ENCODE data around the gene CCDC27. TPM values are rescaled to one million over a fixed set of nuclear protein-coding genes. Genes with fewer than 3 reads are reported as not detected.
A peak's percentile ranks its signal among the peaks of the same experiment; 100 is the strongest.

The CCDC27 gene
- total and polyA plus RNA-seq, 2 of the 8 experiments (the other 6 are each of a cell fraction or from before 2014, with no cell fraction given) = 0.15 TPM; not detected in 1

DNA sequence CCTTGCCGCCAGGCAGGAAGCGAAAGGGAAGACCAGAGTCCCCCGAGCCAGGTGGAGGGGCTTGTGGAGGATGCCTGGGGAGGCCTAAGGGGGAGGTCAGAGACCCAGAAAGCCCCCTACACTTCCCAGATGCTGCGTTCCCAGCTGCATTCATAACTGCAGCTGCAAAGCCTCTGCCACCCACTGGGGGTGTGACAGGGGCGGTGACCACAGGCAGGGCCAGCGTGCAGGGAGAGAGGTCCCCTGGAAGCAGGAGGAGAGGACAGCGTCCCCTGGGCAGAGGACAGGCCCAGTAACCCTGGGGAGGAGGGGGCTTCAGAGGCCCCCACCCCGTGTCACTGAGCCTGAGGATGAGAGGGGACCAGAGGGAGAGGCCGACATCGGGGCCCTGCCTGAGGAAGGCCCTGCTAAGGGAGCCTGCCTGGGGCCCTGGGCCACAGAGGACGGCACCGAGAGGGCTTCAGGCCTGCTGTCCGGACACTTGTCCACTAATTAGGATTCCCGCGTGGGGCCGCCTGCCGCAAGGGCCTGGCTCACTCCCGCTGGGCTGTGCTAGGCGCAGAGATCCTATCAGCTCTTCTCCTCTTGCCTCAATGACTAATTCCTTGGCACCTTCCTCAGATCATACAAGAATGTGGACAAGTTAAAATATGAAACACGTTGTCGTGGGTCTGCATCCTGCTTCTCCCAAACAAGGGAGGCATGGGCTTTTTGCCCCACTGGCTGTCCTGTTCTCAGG, 49.1 kb upstream of the CCDC27 start:
- DNase-seq (ENCODE audit: low read depth in 1 of 2, low spot score in 2 of 2) = no peak
- H3K9ac ChIP-seq (replicated peaks in 1 of 4; ENCODE audit: extremely low read depth in 1 of 4, low read depth in 3 of 4, low read length in 3 of 4) = no peak overlapping the region
- WGBS, 2 experiments (ENCODE audit: extremely low coverage in 1 of 2, insufficient coverage in 1 of 2, insufficient read length in 1 of 2, insufficient replicate concordance in 2 of 2, low coverage in 1 of 2, low lambda C conversion rate in 2 of 2, missing lambda C conversion rate in 1 of 2) = 88% methylated on average over 20 of the region's 21 CpGs; no CpG with 5 or more reads in 1 of the 2 experiments
- peaks cover 2 to 17% (median 13%) of the 10 kb centered on the region in 4 experiments for H3K4me1 ChIP-seq (replicated peaks in 1 of 4; ENCODE audit: control insufficient read depth in 3 of 4, insufficient read depth in 4 of 4, low read length in 3 of 4)
- H3K18ac ChIP-seq (ENCODE audit: extremely low read depth, low read length) = no peak overlapping the region
- H2BK5ac ChIP-seq (ENCODE audit: low read depth, low read length) = no peak overlapping the region
- no peak overlapping the region for H3K23ac ChIP-seq (ENCODE audit: insufficient read length)
- H2BK15ac ChIP-seq (ENCODE audit: low read length) = no peak overlapping the region
- no peak overlapping the region for H2BK120ac ChIP-seq (replicated peaks; ENCODE audit: low read depth, low read length)
- no peaks in the 10 kb centered on the region for H3K79me1 ChIP-seq (ENCODE audit: low read depth, low read length)
- no peaks in the 10 kb centered on the region for H3K79me2 ChIP-seq (ENCODE audit: control insufficient read depth in 1 of 2, insufficient read depth in 2 of 2, low read length in 2 of 2)
- no peak overlapping the region for H3K27ac ChIP-seq (ENCODE audit: low read depth, low read length)
- no peak overlapping the region for H4K5ac ChIP-seq (ENCODE audit: insufficient read length, low read depth, low read length)
- no peak for FAIRE-seq
- H4K8ac ChIP-seq (ENCODE audit: extremely low read depth, insufficient read depth, low read length) = no peak overlapping the region
- H3K4ac ChIP-seq (replicated peaks; ENCODE audit: insufficient read length, low read depth, low read length) = no peak overlapping the region
- H3K4me3 ChIP-seq (ENCODE audit: extremely low read depth in 1 of 4, insufficient read depth in 2 of 4, low read depth in 3 of 4, low read length in 4 of 4) = no peak overlapping the region
- H3K4me2 ChIP-seq (ENCODE audit: insufficient read depth in 1 of 2, low read depth in 2 of 2, low read length in 2 of 2) = no peak overlapping the region
- H4K20me1 ChIP-seq (replicated peaks in 1 of 2; ENCODE audit: control insufficient read depth in 1 of 2, insufficient read depth in 2 of 2, low read length in 2 of 2) = peaks cover 2 to 4% of the 10 kb centered on the region in 2 experiments
- H2BK12ac ChIP-seq (ENCODE audit: low read depth, low read length) = no peak overlapping the region
- no peak overlapping the region for H3K14ac ChIP-seq (ENCODE audit: insufficient read length)
- H2AK5ac ChIP-seq (ENCODE audit: low read depth, low read length) = no peak overlapping the region
- H3K9me3 ChIP-seq (ENCODE audit: insufficient read depth in 2 of 2, low read depth in 1 of 2, low read length in 1 of 2) = no peaks in the 10 kb centered on the region
- ChIA-PET CTCF (ENCODE audit: partially characterized antibody) (interaction anchor here (0.9 to 4.7 kb wide), 9 partner anchors 8 to 286 kb away, joined by 4 to 24 read pairs (median 5); no protein-coding TSS in a partner anchor), POLR2A (ENCODE audit: partially characterized antibody) (interaction anchor here (0.7 to 0.9 kb wide), 2 partner anchors 11 to 30 kb away, joined by 3 read pairs; no protein-coding TSS in a partner anchor)
- no peak overlapping the region for H3K56ac ChIP-seq (replicated peaks; ENCODE audit: insufficient read length, low read depth, low read length)
- H3K23me2 ChIP-seq (ENCODE audit: low read depth, low read length) = no peaks in the 10 kb centered on the region; the same call in 1 of the 2 replicates
- peaks cover 0 to 3% (median 3%) of the 10 kb centered on the region in 4 experiments; a peak in 4 of 7 replicates for H3K27me3 ChIP-seq (replicated peaks in 1 of 4; ENCODE audit: control insufficient read depth in 3 of 4, extremely low read depth in 1 of 4, insufficient read depth in 3 of 4, low read length in 3 of 4)
- TF ChIP-seq BCL11A (IDR thresholded peaks at IDR 0.05; ENCODE audit: low read depth in 2 of 2, low read length in 2 of 2) = no peak
- TF ChIP-seq, protein P1, sequence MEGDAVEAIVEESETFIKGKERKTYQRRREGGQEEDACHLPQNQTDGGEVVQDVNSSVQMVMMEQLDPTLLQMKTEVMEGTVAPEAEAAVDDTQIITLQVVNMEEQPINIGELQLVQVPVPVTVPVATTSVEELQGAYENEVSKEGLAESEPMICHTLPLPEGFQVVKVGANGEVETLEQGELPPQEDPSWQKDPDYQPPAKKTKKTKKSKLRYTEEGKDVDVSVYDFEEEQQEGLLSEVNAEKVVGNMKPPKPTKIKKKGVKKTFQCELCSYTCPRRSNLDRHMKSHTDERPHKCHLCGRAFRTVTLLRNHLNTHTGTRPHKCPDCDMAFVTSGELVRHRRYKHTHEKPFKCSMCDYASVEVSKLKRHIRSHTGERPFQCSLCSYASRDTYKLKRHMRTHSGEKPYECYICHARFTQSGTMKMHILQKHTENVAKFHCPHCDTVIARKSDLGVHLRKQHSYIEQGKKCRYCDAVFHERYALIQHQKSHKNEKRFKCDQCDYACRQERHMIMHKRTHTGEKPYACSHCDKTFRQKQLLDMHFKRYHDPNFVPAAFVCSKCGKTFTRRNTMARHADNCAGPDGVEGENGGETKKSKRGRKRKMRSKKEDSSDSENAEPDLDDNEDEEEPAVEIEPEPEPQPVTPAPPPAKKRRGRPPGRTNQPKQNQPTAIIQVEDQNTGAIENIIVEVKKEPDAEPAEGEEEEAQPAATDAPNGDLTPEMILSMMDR (IDR thresholded peaks at IDR 0.05; ENCODE audit: control extremely low read depth in 1 of 3, insufficient read depth in 1 of 3, low read depth in 1 of 3, low read length in 3 of 3) = peak in 1 of 3 experiments; percentile 10; a peak in 1 of 4 replicates
- no peaks in the 10 kb centered on the region for H3K36me3 ChIP-seq (ENCODE audit: control insufficient read depth in 2 of 4, insufficient read depth in 4 of 4, low read length in 3 of 4)
- H2BK20ac ChIP-seq (ENCODE audit: low read length) = no peak overlapping the region
- no peak overlapping the region for H2AFZ ChIP-seq (ENCODE audit: low read length)
- no peak overlapping the region for H4K91ac ChIP-seq (replicated peaks; ENCODE audit: insufficient read length, low read length)

All from H1 (cell line).